Activated T-cell treated with anti-CD3 and anti-CD28 coated beads for 4 hours (primary cell): ENCODE measurements around the gene C22orf15.
A peak's percentile ranks its signal among the peaks of the same experiment; 100 is the strongest.

Source experiments
- DNase-seq: peaks from one replicate; pipeline ENCODE4 v3.0.0-alpha.2; 2020

The C22orf15 gene

DNA sequence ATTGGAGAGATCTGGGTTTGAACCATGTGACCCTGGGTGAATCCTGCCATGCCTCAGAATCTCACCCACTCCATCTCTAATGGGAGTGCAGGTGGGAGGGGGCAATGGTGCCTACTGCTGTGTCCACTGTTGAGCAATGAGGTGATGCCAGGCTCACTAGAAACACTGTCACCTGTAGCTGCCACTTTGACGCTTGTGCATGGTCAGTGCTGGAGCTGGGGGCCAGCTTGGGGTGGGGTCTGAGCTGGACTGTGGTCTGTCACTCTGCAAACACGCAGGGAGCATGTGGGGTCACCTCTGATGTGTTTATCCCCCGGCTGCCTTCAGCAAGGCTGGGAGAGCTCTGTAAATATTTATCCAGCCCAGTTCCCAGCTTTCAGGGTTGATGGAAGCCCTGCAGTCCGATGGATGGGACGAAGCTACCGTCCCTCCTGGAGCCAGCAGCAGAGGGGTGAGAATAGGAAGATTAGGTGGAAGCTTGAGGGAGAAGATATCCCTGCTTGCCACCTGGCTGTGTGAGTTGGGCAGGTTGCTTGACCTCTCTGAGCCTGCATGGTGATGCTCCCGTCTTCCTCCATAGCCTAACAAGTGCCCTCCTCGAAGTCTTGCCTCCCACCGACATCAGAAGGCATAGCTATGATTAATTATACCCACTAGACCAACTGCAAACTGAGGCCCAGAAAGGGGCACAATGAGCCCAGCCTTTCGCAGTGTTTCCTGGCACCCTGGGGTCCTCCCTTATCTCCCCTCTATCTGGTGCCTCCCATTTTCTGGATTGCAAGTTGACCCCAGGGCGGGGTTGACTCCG, 11.5 kb downstream of the C22orf15 start:
- no peak for DNase-seq

DNA sequence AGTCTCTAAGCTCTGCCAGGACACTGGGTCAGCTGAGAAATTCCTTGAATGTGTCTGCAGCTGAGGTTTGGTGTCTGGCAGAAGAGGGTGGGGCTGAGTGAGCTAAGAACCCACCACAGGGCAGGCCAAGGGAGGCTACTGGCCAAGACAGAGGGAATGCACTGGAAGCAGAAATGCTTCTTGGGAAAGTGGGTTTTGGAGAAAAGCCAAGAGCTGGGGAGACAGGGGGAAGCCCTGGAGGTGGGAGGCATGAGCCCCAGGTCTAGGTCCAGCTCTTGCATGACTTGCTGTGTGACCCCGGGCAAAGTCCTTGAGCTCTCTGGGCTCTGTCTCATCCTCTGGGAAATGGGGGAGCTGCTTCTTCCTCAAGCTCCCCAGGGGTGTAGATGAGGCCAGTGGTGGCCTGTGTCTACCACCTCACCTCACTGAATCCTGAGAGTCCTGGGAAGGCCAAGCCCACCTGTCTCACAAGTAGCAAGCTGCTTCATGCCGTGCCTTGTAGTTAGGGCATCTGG, 12.2 kb downstream of the C22orf15 start:
- DNase-seq, result no peak

DNA sequence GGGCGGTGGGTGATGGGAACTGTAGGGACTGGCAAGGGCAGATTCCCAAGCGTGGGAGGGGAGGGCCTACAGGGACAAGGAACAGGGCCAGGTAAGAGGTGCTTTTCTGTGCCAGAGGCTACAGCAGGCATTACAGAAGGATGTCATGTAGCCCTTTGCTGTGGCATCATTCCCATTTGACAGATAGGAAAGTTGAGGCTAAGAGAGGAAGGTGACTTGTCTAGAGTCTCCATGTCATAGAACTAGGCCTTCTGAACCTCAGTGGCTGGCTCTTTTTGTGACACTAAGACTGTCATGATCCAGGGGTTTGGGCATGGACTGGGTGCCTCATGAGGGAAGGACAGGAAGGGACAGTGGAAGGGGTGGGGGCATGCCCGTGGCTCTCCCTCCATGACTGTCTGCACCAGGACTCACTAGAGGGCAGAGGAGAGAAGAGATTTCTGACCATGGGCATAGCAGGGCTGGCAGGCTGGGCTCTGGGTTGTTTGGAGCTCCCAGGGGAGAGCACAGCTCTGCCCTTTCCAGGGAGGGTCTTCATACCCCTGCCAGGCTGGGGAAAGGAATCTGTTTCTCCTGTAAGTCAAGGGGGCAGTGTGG, 13.1 kb downstream of the C22orf15 start:
- no peak for DNase-seq

DNA sequence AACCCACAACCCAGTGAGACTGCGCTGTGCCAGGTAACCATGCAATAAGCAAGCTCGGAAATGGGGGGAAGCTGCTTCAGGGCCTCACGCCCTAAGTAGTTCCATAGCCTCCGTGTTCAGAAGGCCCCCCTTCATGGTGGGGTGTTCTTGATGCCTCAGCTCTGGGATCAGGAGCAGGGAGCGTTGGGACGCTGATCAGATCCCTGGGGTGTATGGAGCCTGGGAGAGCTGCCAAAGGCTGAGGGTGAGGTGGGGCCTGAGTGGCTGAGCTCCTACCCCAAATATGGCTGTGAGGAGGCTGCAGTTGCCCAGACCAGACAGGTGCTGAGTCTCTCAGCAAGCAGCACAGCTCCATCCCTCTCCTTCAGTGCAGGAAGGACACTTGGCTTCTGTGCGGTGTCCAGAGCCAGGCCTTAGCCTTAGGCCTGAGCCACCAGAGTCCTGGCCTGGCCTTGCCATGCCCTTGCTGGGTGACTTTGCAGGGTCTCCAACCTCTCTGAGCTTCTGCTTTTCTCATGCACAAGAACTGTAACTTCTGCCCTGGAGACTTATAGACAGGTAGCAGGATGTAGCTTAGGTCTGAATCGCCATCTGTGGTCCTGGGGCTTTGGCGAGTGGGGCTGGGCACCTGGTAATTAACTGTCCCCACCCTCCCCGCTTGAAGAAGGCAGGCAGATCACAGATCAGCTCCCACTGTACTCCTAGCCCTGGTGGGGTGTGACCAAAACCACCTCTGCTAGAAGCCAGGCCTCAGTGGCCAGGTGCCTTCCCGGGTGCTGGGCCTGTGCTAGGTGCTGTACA, 15.2 kb downstream of the C22orf15 start:
- no peak for DNase-seq

DNA sequence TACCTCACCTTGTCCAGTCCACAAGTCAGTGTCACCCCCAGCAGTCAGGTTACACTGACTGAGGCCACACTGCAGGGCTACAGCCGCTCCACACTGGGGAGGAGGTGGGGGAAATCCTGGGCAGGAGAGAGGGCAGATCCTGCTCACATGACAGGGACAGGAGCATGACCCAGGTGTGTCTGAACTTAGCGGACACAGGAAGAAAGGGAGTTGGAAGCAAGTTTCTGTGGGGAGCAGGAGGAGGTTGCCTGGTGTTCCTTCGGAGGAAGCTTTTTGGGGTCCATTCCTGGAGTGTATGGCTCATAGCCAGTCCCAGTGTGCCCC, 15.7 kb downstream of the C22orf15 start:
- no peak for DNase-seq

DNA sequence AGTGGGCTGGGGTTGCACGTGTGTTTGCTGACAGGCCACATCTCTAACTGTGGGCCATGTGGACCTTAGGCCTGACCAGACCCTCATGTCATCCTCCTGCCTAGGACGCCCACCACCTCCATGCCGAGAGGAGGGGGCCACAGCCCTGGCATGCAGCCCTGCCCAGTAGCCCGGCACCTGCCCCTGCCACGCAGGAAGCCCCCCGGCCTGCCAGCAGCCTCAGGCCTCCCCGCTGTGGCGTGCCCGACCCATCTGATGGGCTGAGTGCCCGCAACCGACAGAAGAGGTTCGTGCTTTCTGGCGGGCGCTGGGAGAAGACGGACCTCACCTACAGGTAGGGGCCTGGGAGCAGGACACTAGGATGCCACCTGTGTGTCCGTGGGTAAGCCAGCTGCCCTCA, 16.3 kb downstream of the C22orf15 start:
- no peak for DNase-seq

DNA sequence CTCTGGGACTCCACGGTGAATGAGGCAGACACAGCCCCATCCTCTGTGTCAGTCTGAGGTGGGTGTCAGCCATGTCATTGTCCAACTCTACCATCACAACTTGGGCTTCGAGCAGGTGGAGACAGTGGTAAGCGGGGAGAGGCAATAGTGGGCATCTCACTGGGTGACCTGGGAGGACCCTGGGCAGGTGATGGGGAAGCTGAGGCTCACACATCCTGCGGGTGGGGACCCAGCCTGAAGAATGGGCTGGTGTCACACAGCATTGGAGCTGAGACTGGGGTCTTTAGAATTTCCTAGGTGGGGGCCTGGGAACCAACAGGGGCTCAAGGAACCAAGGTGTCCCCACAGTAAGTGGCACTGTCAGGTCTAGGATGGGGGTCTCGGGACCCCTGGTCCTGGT, 16.9 kb downstream of the C22orf15 start:
- no peak for DNase-seq

DNA sequence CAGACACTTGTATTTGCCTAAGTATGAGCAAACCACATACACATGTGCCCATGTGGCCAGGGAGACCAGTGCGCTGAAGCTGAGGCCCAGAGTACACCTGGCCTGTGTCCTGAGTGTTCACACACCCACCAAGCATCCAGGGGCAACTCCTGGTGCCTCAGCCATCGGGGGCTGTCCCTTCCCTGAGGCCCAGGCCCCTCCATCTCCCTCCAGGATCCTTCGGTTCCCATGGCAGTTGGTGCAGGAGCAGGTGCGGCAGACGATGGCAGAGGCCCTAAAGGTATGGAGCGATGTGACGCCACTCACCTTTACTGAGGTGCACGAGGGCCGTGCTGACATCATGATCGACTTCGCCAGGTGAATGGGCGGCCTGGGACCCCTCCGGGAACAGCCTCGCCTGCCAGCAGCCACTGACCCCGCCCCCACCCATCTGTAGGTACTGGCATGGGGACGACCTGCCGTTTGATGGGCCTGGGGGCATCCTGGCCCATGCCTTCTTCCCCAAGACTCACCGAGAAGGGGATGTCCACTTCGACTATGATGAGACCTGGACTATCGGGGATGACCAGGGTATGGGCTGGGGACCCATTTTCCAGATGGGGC, 17.5 kb downstream of the C22orf15 start:
- DNase-seq, result no peak

DNA sequence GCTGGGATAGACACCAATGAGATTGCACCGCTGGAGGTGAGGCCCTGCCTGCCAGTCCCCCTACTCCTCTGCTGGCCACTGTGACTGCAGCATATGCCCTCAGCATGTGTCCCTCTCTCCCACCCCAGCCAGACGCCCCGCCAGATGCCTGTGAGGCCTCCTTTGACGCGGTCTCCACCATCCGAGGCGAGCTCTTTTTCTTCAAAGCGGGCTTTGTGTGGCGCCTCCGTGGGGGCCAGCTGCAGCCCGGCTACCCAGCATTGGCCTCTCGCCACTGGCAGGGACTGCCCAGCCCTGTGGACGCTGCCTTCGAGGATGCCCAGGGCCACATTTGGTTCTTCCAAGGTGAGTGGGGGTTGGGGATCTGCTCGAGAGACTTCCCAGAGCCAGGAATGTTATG, 18.3 kb downstream of the C22orf15 start:
- DNase-seq, result no peak

DNA sequence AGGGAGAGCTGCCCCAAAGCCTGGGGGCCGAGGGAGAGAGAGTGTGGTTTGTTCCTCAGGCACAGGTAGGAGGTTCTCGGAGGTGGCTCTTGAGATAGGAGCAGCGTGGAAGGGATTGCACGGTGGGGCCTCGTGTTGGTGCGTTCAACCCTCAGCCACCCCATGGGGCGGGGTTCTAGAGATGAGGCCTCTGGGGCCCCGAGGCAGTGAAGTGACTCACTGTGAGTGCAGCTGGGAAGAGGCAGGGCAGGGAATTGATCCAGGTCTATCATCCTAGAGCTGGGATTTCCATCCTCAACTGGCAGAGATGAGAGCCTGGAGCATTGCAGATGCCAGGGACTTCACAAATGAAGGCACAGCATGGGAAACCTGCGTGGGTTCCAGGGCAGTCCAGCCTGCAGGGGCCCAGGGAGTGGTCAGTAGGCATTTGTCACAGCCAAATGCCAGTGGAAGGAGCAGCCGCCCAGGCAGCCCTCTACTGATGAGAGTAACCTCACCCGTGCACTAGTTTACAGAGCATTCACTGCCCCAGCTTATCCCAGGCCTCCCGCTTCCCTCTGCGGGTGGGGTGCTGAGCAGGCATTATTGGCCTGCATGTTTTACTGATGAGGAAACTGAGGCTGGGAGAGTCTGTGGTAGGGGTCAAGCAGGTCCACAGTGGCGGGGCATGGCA, 18.9 kb downstream of the C22orf15 start:
- DNase-seq, result no peak

DNA sequence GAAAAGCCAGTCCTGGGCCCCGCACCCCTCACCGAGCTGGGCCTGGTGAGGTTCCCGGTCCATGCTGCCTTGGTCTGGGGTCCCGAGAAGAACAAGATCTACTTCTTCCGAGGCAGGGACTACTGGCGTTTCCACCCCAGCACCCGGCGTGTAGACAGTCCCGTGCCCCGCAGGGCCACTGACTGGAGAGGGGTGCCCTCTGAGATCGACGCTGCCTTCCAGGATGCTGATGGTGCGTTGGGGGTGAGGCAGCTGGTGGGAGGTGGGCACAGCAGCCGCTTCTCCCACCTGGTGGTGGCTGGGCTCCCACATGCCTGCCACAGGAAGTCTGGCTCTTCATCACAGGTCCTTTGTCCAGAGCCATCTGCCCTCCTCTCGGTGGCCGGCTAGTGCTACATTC, 19.5 kb downstream of the C22orf15 start:
- DNase-seq, result no peak

DNA sequence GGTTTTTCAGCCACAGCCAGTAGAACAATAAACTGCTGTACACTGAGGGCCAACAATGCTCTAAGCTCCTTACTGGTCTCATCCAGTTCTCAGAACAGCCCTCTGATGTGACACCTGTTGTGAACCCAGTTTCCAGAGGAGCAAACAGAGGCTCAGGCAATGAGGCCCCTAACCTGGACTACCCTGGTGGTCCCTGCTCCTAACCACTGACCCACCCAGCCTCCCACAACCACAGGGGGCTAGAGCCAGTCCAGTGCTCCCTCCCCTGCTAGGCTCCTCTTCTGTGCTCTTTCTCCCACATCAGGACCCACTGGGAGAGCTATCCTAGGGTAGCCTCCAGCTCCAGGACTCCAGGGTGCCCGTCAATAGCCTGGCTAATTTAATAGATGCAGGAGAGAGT, 19.9 kb downstream of the C22orf15 start:
- no peak for DNase-seq

DNA sequence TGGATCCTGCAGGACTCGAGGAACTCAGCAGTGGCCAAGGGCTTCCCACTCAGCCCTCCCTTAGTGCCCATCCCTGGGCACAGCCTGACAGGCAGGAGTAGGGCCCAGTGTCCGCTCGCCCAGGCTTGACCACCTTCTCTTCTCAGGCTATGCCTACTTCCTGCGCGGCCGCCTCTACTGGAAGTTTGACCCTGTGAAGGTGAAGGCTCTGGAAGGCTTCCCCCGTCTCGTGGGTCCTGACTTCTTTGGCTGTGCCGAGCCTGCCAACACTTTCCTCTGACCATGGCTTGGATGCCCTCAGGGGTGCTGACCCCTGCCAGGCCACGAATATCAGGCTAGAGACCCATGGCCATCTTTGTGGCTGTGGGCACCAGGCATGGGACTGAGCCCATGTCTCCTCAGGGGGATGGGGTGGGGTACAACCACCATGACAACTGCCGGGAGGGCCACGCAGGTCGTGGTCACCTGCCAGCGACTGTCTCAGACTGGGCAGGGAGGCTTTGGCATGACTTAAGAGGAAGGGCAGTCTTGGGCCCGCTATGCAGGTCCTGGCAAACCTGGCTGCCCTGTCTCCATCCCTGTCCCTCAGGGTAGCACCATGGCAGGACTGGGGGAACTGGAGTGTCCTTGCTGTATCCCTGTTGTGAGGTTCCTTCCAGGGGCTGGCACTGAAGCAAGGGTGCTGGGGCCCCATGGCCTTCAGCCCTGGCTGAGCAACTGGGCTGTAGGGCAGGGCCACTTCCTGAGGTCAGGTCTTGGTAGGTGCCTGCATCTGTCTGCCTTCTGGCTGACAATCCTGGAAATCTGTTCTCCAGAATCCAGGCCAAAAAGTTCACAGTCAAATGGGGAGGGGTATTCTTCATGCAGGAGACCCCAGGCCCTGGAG, 20.7 kb downstream of the C22orf15 start:
- no peak for DNase-seq

DNA sequence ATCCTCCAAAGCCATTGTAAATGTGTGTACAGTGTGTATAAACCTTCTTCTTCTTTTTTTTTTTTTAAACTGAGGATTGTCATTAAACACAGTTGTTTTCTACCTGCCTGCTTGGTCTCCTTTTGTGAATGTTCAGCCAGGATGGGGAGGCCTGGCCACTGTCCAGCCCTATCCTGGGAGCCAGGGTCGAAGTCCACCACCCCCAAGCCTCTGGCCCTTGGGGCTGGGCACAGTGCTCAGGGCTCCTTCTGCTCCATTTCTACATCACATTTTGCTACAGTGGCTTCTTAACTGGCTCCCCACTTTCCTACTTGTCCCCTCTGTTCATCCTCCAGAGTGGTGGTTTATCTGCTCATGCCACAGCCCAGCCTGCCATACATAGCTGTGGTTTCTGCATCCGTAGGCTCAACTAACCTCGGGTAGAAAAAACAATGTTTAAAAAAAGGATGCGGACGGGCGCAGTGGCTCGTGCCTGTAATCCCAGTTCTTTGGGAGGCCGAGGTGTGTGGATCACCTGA, 21.5 kb downstream of the C22orf15 start:
- no peak for DNase-seq

DNA sequence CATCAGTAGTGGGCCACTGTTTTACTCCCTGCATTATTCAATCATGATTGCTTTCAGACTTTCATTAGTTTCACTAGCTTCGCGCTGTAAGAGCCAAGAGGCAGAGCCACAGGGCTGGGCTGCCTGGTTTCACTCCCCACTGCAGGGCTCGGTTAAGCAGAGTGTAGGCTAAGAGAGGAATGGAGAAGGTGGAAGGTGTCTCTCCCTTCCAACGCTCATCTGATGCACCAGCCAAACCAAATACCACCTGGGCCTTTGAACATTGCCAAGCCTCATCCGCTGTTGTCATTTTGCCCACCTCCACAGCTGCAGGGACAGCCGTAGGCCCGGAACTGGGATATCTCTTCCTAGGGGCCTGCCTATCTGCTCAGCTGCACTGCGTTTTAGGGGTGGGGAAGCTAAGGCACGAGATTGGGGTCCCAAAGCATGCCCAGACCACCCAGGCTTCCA, 23.5 kb downstream of the C22orf15 start:
- no peak for DNase-seq

DNA sequence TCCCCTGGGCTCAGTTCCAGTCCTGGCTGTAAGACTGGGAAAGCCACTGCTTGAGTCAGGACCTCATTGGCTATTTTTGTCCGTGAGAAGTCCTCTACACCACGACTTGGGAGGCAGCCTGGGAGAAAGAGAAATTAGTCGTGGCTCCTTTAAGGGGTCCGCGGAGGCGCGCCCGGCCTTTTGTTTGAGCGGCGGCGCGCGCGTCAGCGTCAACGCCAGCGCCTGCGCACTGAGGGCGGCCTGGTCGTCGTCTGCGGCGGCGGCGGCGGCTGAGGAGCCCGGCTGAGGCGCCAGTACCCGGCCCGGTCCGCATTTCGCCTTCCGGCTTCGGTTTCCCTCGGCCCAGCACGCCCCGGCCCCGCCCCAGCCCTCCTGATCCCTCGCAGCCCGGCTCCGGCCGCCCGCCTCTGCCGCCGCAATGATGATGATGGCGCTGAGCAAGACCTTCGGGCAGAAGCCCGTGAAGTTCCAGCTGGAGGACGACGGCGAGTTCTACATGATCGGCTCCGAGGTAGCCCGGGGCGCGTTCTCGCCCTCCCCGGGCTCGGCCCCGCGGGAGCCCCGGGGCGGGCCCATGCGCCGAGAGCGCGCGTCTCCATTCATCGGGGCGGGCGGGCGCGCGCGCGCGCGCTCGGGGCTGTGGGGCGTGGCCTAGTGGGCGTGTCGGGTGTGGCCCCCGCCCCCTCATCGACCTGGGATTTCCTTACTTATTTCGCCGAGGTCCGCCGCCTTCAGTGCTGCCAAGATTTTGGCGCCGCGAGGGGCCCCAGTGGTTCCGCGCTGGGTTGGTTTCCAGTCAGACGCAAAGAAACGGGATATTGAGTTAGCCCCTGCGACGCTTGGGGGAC, 24.2 kb downstream of the C22orf15 start, which contains the start of gene SMARCB1:
Gene SMARCB1, plus strand, starts transcription at position 215 of the 848 bp plus-strand sequence. Its CDS starts 204 bp downstream, at position 419.
- peak; percentile 90 for DNase-seq

DNA sequence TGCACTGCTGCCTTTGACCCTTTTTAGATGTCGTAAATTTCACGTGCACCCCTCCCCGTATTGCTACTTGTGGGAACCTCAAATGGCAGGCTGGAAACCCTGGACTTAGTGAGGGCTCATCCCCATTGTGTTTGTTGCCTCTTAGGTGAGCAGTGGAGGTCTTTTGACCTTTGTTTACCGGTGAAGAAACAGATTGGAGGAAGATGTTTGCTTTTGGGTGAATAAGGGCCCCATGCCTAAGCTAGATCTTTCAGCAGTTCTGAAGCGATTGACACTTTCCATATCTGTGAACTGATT, 24.8 kb downstream of the C22orf15 start:
- DNase-seq, result no peak

DNA sequence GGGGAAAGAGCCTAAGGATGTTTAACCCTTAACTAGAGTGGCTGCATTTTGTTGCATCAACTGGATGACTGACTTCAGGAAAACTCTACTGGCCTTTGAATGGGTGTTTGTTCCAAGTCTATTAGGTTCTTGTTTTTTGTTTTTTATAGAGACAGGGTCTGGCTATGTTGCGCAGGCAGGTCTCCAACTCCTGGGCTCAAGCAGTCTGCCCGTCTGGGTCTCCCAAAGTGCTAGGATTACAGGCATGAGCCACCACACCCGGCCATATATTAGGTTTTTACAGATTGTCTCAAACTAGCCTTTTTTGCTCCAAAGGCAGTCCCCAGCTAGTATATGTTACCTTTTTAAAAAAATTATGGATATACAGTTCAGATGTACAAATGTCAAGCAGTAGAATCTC, 25.1 kb downstream of the C22orf15 start:
- DNase-seq, result no peak

DNA sequence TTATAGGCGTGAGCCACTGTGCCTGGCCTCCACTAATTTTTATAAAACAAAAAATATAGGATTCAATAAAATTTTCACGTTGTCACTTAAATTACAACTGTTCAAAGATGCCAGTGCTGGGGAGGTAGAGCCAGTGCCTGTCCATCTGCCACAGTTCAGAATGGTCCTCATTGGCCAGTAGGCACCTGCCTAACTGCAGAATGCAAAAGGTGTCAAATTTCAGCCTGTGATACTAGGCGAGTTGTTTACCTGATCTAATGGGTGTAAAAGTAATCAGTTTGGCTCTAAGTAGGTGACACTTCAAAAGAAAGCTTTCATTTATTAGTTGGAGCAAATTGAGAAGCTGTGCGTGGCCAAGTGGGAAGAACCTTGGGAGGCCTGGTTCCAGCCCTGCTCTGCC, 26.3 kb downstream of the C22orf15 start:
- no peak for DNase-seq

DNA sequence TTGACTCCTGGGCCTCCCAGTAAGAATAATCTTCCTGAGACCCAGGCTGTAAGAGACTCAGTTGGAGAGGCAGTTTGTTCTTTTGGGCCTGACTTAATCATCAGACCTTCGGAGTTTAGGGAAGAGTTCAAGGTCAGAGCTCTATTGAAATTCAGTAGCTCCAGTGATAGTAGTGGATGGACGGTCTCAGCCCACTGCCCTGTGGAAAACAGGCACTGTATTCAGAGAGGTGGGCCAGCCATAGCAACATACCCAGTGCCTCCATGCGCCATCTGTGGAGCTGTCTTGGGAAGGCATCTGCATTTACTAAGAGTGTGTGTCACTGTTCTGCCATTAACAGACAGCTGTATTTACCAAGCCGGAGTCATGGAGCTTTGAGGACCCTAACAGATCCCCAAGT, 26.8 kb downstream of the C22orf15 start:
- DNase-seq, result no peak
